Measurements from ENCODE around the gene SMYD3. TPM values are rescaled to one million over a fixed set of nuclear protein-coding genes. Genes with fewer than 3 reads are reported as not detected.

SMYD3 gene
- total and polyA plus RNA-seq, 9 of the 15 experiments (the other 6 are each of a cell fraction or from before 2014, with no cell fraction given), result 128 to 440 (median 197) TPM

DNA sequence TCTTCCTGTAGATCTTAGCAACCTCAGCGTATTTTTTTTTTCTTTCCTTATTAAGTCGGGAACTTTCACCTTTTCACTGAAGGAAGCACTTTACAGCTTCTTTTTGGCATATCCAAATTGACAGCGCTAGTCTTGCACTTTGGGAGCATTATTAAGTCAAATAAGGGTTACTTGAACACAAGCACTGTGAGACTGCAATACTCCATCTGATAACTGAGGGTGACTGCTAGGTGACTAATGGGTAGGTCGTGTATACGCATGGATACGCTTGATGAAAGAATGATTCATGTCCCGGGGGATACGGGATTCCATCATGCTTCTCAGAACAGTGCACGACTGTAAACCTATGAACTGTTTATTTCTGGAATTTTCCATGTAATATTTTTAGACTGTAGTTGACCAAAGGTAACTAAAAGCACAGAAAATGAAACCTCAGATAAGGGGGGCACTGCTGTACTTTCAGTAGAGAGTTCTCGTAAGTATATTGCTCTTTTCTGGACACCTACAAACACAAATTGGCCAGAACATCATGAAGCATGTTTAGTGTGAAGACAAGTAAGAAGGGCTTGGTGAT lies 364.7 kb downstream of the SMYD3 start (continued):
- peak; percentile 39; the same call in 1 of the 2 replicates for TF ChIP-seq MTA2 (IDR thresholded peaks at IDR 0.05; ENCODE audit: low read depth)
- TF ChIP-seq TRIM24 (IDR thresholded peaks at IDR 0.05), result peak; percentile 75 to 78; a peak in 2 of 4 replicates
- TF ChIP-seq ETV6 (IDR thresholded peaks at IDR 0.05; ENCODE audit: borderline replicate concordance in 1 of 2, low read depth in 2 of 2, low read length in 1 of 2), result 0 out of 4 replicates have a peak, but pooled peaks have one; percentile 58 to 60
- no peak for TF ChIP-seq ETV6 (CRISPR knock-in tag; IDR thresholded peaks at IDR 0.05; ENCODE audit: borderline replicate concordance)
- TF ChIP-seq CBX3 (IDR thresholded peaks at IDR 0.05; ENCODE audit: borderline replicate concordance in 1 of 2, low read length in 2 of 2), result peak in 1 of 2 experiments; percentile 55; a peak in 1 of 3 replicates
- TF ChIP-seq GTF2F1 (IDR thresholded peaks at IDR 0.05; ENCODE audit: low read depth, low read length), result no peak
- TF ChIP-seq NFYB (IDR thresholded peaks at IDR 0.05; ENCODE audit: extremely low read depth, insufficient read length), result no peak
- TF ChIP-seq MAFK (IDR thresholded peaks at IDR 0.05; ENCODE audit: low read length), result peak; percentile 68
- no peak for TF ChIP-seq ZNF174 (CRISPR knock-in tag; IDR thresholded peaks at IDR 0.05)
- peak in 1 of 2 experiments; percentile 71; a peak in 2 of 4 replicates for TF ChIP-seq ZMIZ1 (IDR thresholded peaks at IDR 0.05; ENCODE audit: low read depth in 2 of 2, low read length in 2 of 2)
- TF ChIP-seq TAF9B (IDR thresholded peaks at IDR 0.05; ENCODE audit: partially characterized antibody), result peak; percentile 54
- TF ChIP-seq MYNN (IDR thresholded peaks at IDR 0.05), result peak; percentile 32; the same call in 1 of the 2 replicates
- no peak for TF ChIP-seq MYNN (CRISPR knock-in tag; IDR thresholded peaks at IDR 0.05)
- TF ChIP-seq, protein P1, sequence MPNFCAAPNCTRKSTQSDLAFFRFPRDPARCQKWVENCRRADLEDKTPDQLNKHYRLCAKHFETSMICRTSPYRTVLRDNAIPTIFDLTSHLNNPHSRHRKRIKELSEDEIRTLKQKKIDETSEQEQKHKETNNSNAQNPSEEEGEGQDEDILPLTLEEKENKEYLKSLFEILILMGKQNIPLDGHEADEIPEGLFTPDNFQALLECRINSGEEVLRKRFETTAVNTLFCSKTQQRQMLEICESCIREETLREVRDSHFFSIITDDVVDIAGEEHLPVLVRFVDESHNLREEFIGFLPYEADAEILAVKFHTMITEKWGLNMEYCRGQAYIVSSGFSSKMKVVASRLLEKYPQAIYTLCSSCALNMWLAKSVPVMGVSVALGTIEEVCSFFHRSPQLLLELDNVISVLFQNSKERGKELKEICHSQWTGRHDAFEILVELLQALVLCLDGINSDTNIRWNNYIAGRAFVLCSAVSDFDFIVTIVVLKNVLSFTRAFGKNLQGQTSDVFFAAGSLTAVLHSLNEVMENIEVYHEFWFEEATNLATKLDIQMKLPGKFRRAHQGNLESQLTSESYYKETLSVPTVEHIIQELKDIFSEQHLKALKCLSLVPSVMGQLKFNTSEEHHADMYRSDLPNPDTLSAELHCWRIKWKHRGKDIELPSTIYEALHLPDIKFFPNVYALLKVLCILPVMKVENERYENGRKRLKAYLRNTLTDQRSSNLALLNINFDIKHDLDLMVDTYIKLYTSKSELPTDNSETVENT (CRISPR knock-in tag; IDR thresholded peaks at IDR 0.05), result no peak
- TF ChIP-seq SMARCE1 (IDR thresholded peaks at IDR 0.05), result peak; percentile 98
- TF ChIP-seq MAFF (IDR thresholded peaks at IDR 0.05; ENCODE audit: low read length), result peak; percentile 79
- TF ChIP-seq FOXK2 (conservative IDR thresholded peaks at IDR 0.05 in 1 of 2, IDR thresholded peaks at IDR 0.05 in 1 of 2; ENCODE audit: low read depth in 2 of 2), result peak; percentile 51 to 66; a peak in 3 of 4 replicates
- no peak for TF ChIP-seq POLR2A (conservative IDR thresholded peaks at IDR 0.05)
- TF ChIP-seq AFF1 (IDR thresholded peaks at IDR 0.05; ENCODE audit: low read depth in 1 of 2, partially characterized antibody in 2 of 2), result peak in 1 of 2 experiments; percentile 80
- no peak for TF ChIP-seq LARP7 (IDR thresholded peaks at IDR 0.05)

Data from K562 (cell line).